ENCODE results near the gene KLHL1.

The KLHL1 gene

GRCh38 chr13:69857183-69857821, 250.9 kb downstream of the KLHL1 start:
- DNase-seq: no peak

GRCh38 chr13:69856331-69856730, 251.9 kb downstream of the KLHL1 start:
- DNase-seq: no peak

GRCh38 chr13:69828527-69828926, 279.7 kb downstream of the KLHL1 start:
- DNase-seq: no peak

GRCh38 chr13:69820180-69820579, 288.1 kb downstream of the KLHL1 start:
- DNase-seq: no peak

- no peak for DNase-seq
Observed at GRCh38 chr13:69817333-69817869, 290.9 kb downstream of the KLHL1 start.

GRCh38 chr13:69809152-69809551, 299.1 kb downstream of the KLHL1 start:
- DNase-seq: no peak

GRCh38 chr13:69796256-69796655, 312.0 kb downstream of the KLHL1 start:
- DNase-seq: no peak

GRCh38 chr13:69793783-69794453, 314.3 kb downstream of the KLHL1 start:
- DNase-seq: no peak

- no peak for DNase-seq
Observed at GRCh38 chr13:69776937-69777336, 331.3 kb downstream of the KLHL1 start.

- no peak for DNase-seq
Observed at GRCh38 chr13:69769608-69770007, 338.6 kb downstream of the KLHL1 start.

- no peak for DNase-seq
Observed at GRCh38 chr13:69761581-69761980, 346.7 kb downstream of the KLHL1 start.

- DNase-seq: no peak
Observed at GRCh38 chr13:69755101-69755500, 353.2 kb downstream of the KLHL1 start.

- DNase-seq: no peak
Observed at GRCh38 chr13:69751259-69751658, 357.0 kb downstream of the KLHL1 start.

- DNase-seq: no peak
Observed at GRCh38 chr13:69737129-69737935, 370.9 kb downstream of the KLHL1 start.

- DNase-seq: no peak
Observed at GRCh38 chr13:69721631-69722030, 386.6 kb downstream of the KLHL1 start.

- DNase-seq: no peak
Observed at GRCh38 chr13:69720278-69720983, 387.8 kb downstream of the KLHL1 start.

- no peak for DNase-seq
Observed at GRCh38 chr13:69706807-69707206, 401.4 kb downstream of the KLHL1 start.

GRCh38 chr13:69704311-69704710, 403.9 kb downstream of the KLHL1 start:
- no peak for DNase-seq

GRCh38 chr13:69690999-69691398, 417.3 kb downstream of the KLHL1 start:
- DNase-seq: no peak

- DNase-seq: no peak
Observed at GRCh38 chr13:69683921-69684686, 424.1 kb downstream of the KLHL1 start.

GRCh38 chr13:69681722-69682121, 426.5 kb downstream of the KLHL1 start:
- DNase-seq: no peak

GRCh38 chr13:69677343-69677742, 430.9 kb downstream of the KLHL1 start:
- DNase-seq: no peak
